Mesenchymal stem cell (in vitro differentiated cells and primary cell): Measurements from ENCODE around the gene VASP.
A peak's percentile ranks its signal among the peaks of the same experiment; 100 is the strongest.

Experiments used
- DNase-seq: peaks from one replicate; pipeline ENCODE4 v3.0.0-alpha.2; 2013
- H2AFZ ChIP-seq: one replicate; pipeline ENCODE4 v1.6.1; 2013; ENCODE audit warnings: low read depth, mild to moderate bottlenecking, control low read depth, inconsistent platforms, low read length, moderate library complexity
- H2AK5ac ChIP-seq: 2 replicates; pipeline ENCODE4 v1.6.1; 2013; ENCODE audit warnings: low read length, moderate library complexity, mild to moderate bottlenecking, inconsistent platforms; ENCODE audit not compliant: severe bottlenecking
- H2BK120ac ChIP-seq: one replicate; pipeline ENCODE4 v1.6.1; 2013; ENCODE audit warnings: low read depth, mild to moderate bottlenecking, inconsistent platforms, low read length, moderate library complexity
- H2BK12ac ChIP-seq, 2 experiments: one replicate each; pipeline ENCODE4 v1.6.1; 2013; ENCODE audit warnings: inconsistent platforms in 2 of 2, low read length in 2 of 2, mild to moderate bottlenecking in 2 of 2, moderate library complexity in 2 of 2, control low read depth in 1 of 2
- H2BK15ac ChIP-seq: one replicate; pipeline ENCODE4 v1.6.1; 2013; ENCODE audit warnings: mild to moderate bottlenecking, low read depth, inconsistent platforms; ENCODE audit not compliant: poor library complexity, severe bottlenecking
- H2BK5ac ChIP-seq: 2 replicates; pipeline ENCODE4 v1.6.1; 2013; ENCODE audit warnings: low read depth, mild to moderate bottlenecking, low read length, control low read depth, inconsistent platforms; ENCODE audit not compliant: poor library complexity, severe bottlenecking
- H3K14ac ChIP-seq, 2 experiments: one replicate each; pipeline ENCODE4 v1.6.1; 2013; ENCODE audit warnings: inconsistent platforms in 2 of 2, low read length in 2 of 2, control low read depth in 1 of 2, mild to moderate bottlenecking in 1 of 2, moderate library complexity in 1 of 2
- H3K18ac ChIP-seq, 2 experiments: one replicate each; pipeline ENCODE4 v1.6.1; 2013; ENCODE audit warnings: inconsistent platforms in 2 of 2, low read length in 2 of 2, control low read depth in 1 of 2, low read depth in 1 of 2, mild to moderate bottlenecking in 1 of 2
- H3K23ac ChIP-seq, 2 experiments: one replicate each; pipeline ENCODE4 v1.6.1; 2013; ENCODE audit warnings: inconsistent platforms in 2 of 2, low read length in 2 of 2, mild to moderate bottlenecking in 2 of 2, moderate library complexity in 2 of 2, control low read depth in 1 of 2
- H3K27ac ChIP-seq: 2 replicates; pipeline ENCODE4 v1.5.1; 2013; ENCODE audit warnings: mild to moderate bottlenecking, moderate library complexity, low read length, control low read depth, inconsistent platforms; ENCODE audit not compliant: poor library complexity, severe bottlenecking
- H3K27me3 ChIP-seq, 2 experiments: 2 replicates each; pipeline versions ENCODE4 v1.6.1 to v1.7.0; 2013; ENCODE audit warnings: low read length in 2 of 2, mild to moderate bottlenecking in 2 of 2, moderate library complexity in 2 of 2, control low read depth in 1 of 2, inconsistent platforms in 1 of 2; ENCODE audit not compliant: control insufficient read depth in 1 of 2, insufficient read depth in 1 of 2
- H3K36me3 ChIP-seq, 2 experiments: 2 replicates each; pipeline versions ENCODE4 v1.6.1 to v1.7.0; 2013; ENCODE audit warnings: low read length in 2 of 2, control low read depth in 1 of 2, inconsistent platforms in 1 of 2, low read depth in 1 of 2, mild to moderate bottlenecking in 1 of 2; ENCODE audit not compliant: insufficient read depth in 2 of 2, control insufficient read depth in 1 of 2
- H3K4ac ChIP-seq, 2 experiments: one replicate each; pipeline ENCODE4 v1.6.1; 2013; ENCODE audit warnings: inconsistent platforms in 2 of 2, low read length in 2 of 2, mild to moderate bottlenecking in 2 of 2, moderate library complexity in 2 of 2, control low read depth in 1 of 2, low read depth in 1 of 2
- H3K4me1 ChIP-seq: 2 replicates; pipeline ENCODE4 v1.6.1; 2013; ENCODE audit warnings: low read depth, low read length, control low read depth; ENCODE audit not compliant: control insufficient read depth, insufficient read depth
- H3K4me2 ChIP-seq: 2 replicates; pipeline ENCODE4 v1.6.1; 2013; ENCODE audit warnings: low read length, mild to moderate bottlenecking, inconsistent platforms; ENCODE audit not compliant: poor library complexity, severe bottlenecking
- H3K4me3 ChIP-seq, 2 experiments: 2 replicates each; pipeline versions ENCODE4 v1.5.1 to v1.7.0; 2013; ENCODE audit warnings: low read length in 2 of 2, mild to moderate bottlenecking in 2 of 2, control low read depth in 1 of 2, low read depth in 1 of 2; ENCODE audit not compliant: insufficient read depth in 1 of 2
- H3K79me1 ChIP-seq: replicated peaks from 2 replicates; pipeline ENCODE4 v1.6.1; 2013; ENCODE audit warnings: mild to moderate bottlenecking, control low read depth, low read length, inconsistent platforms; ENCODE audit not compliant: poor library complexity, severe bottlenecking
- H3K9ac ChIP-seq: 2 replicates; pipeline ENCODE4 v1.7.0; 2013; ENCODE audit warnings: mild to moderate bottlenecking, low read length, moderate library complexity
- H3K9me3 ChIP-seq: 2 replicates; pipeline ENCODE4 v1.7.0; 2013; ENCODE audit warnings: mild to moderate bottlenecking, low read length; ENCODE audit not compliant: control insufficient read depth
- H4K8ac ChIP-seq: one replicate; pipeline ENCODE4 v1.6.1; 2013; ENCODE audit warnings: inconsistent platforms, mild to moderate bottlenecking, low read length, moderate library complexity
- H4K91ac ChIP-seq: one replicate; pipeline ENCODE4 v1.6.1; 2013; ENCODE audit warnings: mild to moderate bottlenecking, low read length, inconsistent platforms
- WGBS: methylation state at CpG from one replicate; pipeline ENCODE4 v1.1.7; 2013; ENCODE audit warnings: mixed read lengths; 5-methylcytosine and 5-hydroxymethylcytosine counted together

The VASP gene

GRCh38 chr19:45471111-45471930 is 36.0 kb upstream of the VASP start:
- Histone ChIP-seq H3K4me3 (no peak overlapping the region), H2BK120ac (no peak overlapping the region), H2AFZ (no peak overlapping the region), H3K79me1 (no peaks in the 10 kb centered on the region), H4K8ac (no peak overlapping the region), H3K4ac (no peak overlapping the region), H3K23ac (no peak overlapping the region), H3K27me3 (peaks cover 0 to 19% of the 10 kb centered on the region in 2 experiments), H3K14ac (no peak overlapping the region), H3K27ac (no peak overlapping the region), H2BK5ac (no peak overlapping the region), H2BK12ac (no peak overlapping the region), H4K91ac (no peak overlapping the region), H2BK15ac (peak overlapping the region; percentile 60), H3K4me1 (peaks cover 28% of the 10 kb centered on the region), H3K18ac (no peak overlapping the region), H3K36me3 (peaks cover 2 to 11% of the 10 kb centered on the region in 2 experiments), H3K4me2 (no peak overlapping the region), H3K9ac (peak overlapping the region; percentile 99), H3K9me3 (no peaks in the 10 kb centered on the region), H2AK5ac (no peak overlapping the region)
- DNase-seq: peak; percentile 80
- 82% methylated on average over 9 of the region's 16 CpGs for WGBS

GRCh38 chr19:45471931-45472562 is 35.2 kb upstream of the VASP start:
- peak overlapping the region in 1 of 2 experiments; percentile 94 for H3K23ac ChIP-seq
- peak; percentile 88 for DNase-seq
- no peak overlapping the region for H3K27ac ChIP-seq
- H2BK12ac ChIP-seq: no peak overlapping the region
- H3K4me3 ChIP-seq: no peak overlapping the region
- H3K18ac ChIP-seq: no peak overlapping the region
- 95% methylated on average over 5 of the region's 7 CpGs for WGBS
- no peak overlapping the region for H3K4me2 ChIP-seq
- no peak overlapping the region for H2AFZ ChIP-seq
- H2BK5ac ChIP-seq: no peak overlapping the region
- H3K9me3 ChIP-seq: no peaks in the 10 kb centered on the region
- no peak overlapping the region for H3K4ac ChIP-seq
- H2BK120ac ChIP-seq: no peak overlapping the region
- no peak overlapping the region for H2BK15ac ChIP-seq
- H2AK5ac ChIP-seq: no peak overlapping the region
- peak overlapping the region; percentile 5 for H4K8ac ChIP-seq
- H3K79me1 ChIP-seq: no peaks in the 10 kb centered on the region
- peak overlapping the region; percentile 99 for H3K9ac ChIP-seq
- H3K14ac ChIP-seq: no peak overlapping the region
- peaks cover 2 to 11% of the 10 kb centered on the region in 2 experiments for H3K36me3 ChIP-seq
- peaks cover 27% of the 10 kb centered on the region for H3K4me1 ChIP-seq
- H3K27me3 ChIP-seq: peaks cover 0 to 18% of the 10 kb centered on the region in 2 experiments
- H4K91ac ChIP-seq: no peak overlapping the region

- Histone ChIP-seq H3K79me1 (no peaks in the 10 kb centered on the region), H3K27ac (no peak overlapping the region), H3K4me1 (peaks cover 22% of the 10 kb centered on the region), H3K9me3 (no peaks in the 10 kb centered on the region), H2BK12ac (peak overlapping the region in 1 of 2 experiments; percentile 47), H3K4ac (no peak overlapping the region), H2BK5ac (no peak overlapping the region), H3K4me3 (no peak overlapping the region), H3K36me3 (peaks cover 2 to 11% of the 10 kb centered on the region in 2 experiments), H2BK120ac (no peak overlapping the region), H3K9ac (peak overlapping the region; percentile 99), H2AFZ (no peak overlapping the region), H4K8ac (peak overlapping the region; percentile 5), H3K27me3 (peaks cover 0 to 18% of the 10 kb centered on the region in 2 experiments), H2BK15ac (no peak overlapping the region), H3K18ac (no peak overlapping the region), H3K23ac (no peak overlapping the region), H2AK5ac (no peak overlapping the region), H3K14ac (no peak overlapping the region), H4K91ac (peak overlapping the region; percentile 40), H3K4me2 (no peak overlapping the region)
- WGBS: 57% methylated on average over 38 of the region's 44 CpGs
- peak; percentile 88 for DNase-seq
Observed at GRCh38 chr19:45472563-45473366, 34.5 kb upstream of the VASP start.

GRCh38 chr19:45473367-45473681 is 34.0 kb upstream of the VASP start:
- Histone ChIP-seq H3K4me1 (peaks cover 19% of the 10 kb centered on the region), H3K4me2 (no peak overlapping the region), H4K8ac (no peak overlapping the region), H3K36me3 (peaks cover 2 to 11% of the 10 kb centered on the region in 2 experiments), H2BK5ac (no peak overlapping the region), H3K79me1 (no peaks in the 10 kb centered on the region), H3K18ac (no peak overlapping the region), H4K91ac (no peak overlapping the region), H2AFZ (no peak overlapping the region), H2BK12ac (no peak overlapping the region), H3K14ac (no peak overlapping the region), H3K23ac (no peak overlapping the region), H3K27ac (no peak overlapping the region), H2BK15ac (no peak overlapping the region), H3K27me3 (peaks cover 0 to 18% of the 10 kb centered on the region in 2 experiments), H3K4ac (no peak overlapping the region), H2BK120ac (no peak overlapping the region), H3K9me3 (no peaks in the 10 kb centered on the region), H3K4me3 (no peak overlapping the region), H3K9ac (peak overlapping the region; percentile 14), H2AK5ac (no peak overlapping the region)
- no peak for DNase-seq
- 51% methylated on average over 4 of the region's 5 CpGs for WGBS
